Bone marrow (tissue), 2 donors: Measurements from ENCODE around the gene RGL2.

Experiments used
- DNase-seq, 2 donors: peaks; one replicate each; lab custom pipeline; 2025; lab: John Stamatoyannopoulos, UW

Gene RGL2

DNA sequence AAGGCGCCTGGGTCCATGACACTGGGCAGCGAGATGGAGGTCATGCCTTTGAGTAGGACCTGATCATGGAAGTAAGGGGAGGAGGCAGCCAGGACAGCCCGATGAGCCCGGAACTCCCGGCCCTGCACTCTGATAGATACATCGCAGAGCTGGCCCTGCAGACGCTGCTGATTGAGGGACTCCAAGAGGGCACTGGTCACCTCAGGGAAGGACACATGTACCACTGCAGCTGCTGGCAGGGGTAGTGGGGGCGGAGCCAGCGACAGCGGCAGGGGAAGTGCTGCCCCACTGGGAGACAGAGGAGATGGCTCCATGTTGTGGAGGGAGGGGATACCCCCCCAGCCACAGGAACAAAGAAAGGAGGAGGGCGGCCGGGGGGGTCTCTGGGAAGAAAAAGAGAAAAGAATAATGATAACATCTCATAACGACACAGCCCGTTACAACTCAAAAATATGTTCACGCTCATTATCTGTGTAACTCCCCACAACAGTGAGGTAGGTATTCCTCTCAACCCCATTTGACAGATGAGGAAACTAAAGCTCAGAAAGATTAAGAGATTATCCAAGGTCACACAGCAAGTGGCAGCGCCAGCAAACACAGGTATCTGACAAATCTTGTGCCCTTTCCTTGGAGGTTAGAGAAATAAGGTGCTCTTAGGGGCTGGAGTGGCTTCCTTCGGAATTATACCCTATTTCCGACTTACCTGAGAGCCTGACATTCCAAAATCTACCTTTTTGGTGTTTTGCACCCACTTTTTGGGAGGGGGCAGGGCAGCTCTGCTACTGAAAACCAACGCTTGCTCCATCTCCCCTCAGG is 18.1 kb upstream of the RGL2 start:
- DNase-seq = no peak

GRCh38 chr6:33315793-33316602 is 17.3 kb upstream of the RGL2 start:
- no peak for DNase-seq

DNA sequence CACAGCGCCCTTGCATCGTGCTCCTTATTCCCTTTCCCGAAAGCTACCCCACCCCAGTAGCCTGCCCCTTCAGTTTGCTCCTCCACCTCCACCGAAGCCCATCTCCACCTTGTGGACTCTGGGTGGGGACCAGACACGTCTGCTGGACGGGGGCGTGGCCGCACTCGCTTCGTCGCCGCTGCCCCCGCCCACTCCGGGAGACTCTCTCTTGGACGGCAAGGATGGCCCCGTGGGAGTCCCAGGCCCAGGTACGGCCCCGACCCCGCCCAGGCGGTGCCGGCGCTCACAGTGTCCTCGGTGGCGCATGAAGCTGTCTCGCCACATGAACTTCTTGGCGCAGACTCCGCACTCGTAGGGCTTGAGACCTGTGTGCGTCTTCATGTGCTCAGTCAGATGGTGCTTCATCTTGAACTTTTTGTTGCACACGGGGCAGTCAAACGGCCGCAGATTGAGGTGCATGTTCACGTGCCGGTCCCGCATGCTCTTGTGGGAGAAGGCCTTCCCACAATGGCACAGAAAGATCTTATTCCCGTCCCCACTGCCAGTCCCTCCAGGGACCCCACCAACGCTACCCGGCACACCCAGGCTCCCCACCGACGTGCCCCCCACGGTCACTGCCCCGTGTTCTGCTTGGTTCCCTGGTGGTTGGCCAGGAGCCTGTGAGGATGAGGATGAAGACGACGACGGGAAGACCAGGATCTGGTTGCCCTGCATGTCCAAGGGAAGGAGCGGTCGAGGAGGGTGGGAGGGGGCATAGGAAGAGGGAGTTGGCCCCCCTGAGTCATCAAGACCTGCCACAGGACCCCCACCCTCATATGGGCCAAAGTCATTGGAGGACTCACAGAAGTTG is 16.4 kb upstream of the RGL2 start:
- peak in 1 of 2 donors; percentile 37 for DNase-seq

DNA sequence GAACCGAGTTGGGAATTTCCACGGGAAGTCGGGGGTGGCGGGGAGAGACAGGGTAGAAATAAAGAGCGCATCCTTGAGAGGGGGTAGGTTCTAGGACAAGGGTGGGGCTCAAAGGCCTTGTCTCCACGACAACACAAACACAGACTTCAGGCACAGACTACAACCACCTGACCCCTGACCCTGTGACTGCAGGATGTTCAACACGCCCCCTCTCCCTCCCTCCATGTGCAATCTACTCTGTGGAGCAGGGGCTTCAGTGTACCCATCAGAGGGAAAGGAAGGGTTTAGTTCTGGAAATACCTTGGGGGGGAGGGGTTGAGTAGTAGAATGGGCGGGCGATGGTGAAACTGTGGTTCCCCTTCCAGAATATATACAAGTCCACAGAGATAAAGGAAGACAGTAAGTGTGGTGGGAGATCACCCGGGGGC is 15.8 kb upstream of the RGL2 start:
- peak; percentile 46 to 69 for DNase-seq

- peak; percentile 86 to 88 for DNase-seq
These were observed 15.2 kb upstream of the RGL2 start, which contains the start of gene TAPBP for GRCh38 chr6:33313709-33314514. TAPBP (minus strand) TSS chr6:33314078; CDS start chr6:33314041, 37 bp downstream.

- peak; percentile 69 to 85 for DNase-seq
These were observed 14.5 kb upstream of the RGL2 start for GRCh38 chr6:33313105-33313708.

DNA sequence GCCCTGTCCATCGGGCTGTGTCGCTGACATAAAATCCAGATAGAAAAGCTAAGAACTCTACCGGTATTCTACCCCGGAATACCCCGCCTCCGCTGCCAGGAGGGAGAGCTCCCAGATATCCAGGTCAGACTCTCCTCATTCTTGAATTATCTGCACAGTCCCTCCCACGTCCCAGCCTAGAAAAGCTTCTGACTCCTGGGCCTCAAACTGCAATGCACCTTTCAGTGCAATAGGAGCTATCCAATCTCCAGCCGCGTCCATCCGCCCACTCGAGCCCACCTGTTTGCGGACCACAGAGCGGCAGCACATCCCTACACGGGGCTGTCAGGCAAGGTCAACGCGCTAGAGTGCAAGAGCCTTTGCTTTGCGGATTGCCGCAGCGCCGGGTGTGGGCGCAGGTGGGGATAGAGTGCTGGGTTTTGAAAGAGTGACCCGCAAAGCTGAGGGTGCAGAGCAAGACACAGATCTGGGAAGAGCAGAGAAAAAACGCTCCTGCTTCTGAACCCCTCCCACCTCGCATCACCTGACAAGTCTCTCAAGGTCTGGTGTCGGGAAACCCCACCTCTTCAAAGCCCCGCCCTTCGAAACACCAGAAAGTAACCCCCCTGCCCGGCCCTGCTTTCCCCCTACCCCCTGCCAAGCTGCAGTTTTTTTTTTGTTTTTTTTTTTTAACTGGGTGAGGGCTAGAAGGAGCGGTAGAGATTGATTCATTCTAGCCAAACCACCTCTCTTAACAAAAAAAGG is 13.8 kb upstream of the RGL2 start:
- DNase-seq = peak in 1 of 2 donors; percentile 4

DNA sequence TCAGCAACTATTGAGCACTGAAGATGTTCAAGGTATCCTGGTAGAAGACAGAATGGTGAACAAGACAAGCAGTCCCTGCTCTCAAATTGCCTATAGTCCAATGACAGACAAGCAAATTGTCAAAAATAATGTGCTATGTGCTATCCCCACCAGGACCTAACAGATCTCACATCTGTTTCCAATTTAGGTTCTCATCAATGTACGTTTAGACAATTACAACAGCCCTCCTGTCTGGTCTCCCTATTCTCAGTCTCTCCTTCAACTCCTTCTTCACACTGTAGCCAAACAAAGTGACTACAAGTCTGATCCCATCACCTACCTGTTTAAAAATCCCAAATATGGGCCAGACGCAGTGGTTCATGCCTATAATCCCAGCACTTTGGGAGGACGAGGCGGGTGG is 7.6 kb upstream of the RGL2 start:
- DNase-seq = no peak

- DNase-seq = no peak
These were observed 6.3 kb upstream of the RGL2 start for GRCh38 chr6:33305052-33305451.

DNA sequence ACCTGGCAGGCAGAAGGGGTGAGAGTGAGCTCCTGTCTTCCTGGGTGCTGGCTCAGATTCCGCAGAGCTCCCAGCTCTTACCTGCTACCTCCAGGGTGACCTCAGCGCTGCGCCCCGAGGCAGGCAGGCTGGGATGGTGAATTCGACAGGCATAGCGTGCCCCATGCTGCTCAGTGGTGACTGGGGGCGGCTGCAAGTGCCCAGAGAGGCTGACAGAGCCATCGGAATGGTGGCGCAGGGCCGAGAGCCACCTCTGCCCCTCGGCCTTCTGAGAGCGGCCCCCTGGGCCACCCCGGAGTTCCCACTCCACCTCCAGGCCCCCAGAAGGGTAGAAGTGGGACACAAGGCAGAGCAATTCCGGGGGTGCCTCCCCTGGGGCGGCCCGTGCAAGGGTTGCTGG is 5.5 kb upstream of the RGL2 start:
- no peak for DNase-seq

GRCh38 chr6:33301877-33302276 is 3.1 kb upstream of the RGL2 start:
- no peak for DNase-seq

GRCh38 chr6:33299237-33299944 is 649 bp upstream of the RGL2 start:
- DNase-seq = peak; percentile 81 to 86

DNA sequence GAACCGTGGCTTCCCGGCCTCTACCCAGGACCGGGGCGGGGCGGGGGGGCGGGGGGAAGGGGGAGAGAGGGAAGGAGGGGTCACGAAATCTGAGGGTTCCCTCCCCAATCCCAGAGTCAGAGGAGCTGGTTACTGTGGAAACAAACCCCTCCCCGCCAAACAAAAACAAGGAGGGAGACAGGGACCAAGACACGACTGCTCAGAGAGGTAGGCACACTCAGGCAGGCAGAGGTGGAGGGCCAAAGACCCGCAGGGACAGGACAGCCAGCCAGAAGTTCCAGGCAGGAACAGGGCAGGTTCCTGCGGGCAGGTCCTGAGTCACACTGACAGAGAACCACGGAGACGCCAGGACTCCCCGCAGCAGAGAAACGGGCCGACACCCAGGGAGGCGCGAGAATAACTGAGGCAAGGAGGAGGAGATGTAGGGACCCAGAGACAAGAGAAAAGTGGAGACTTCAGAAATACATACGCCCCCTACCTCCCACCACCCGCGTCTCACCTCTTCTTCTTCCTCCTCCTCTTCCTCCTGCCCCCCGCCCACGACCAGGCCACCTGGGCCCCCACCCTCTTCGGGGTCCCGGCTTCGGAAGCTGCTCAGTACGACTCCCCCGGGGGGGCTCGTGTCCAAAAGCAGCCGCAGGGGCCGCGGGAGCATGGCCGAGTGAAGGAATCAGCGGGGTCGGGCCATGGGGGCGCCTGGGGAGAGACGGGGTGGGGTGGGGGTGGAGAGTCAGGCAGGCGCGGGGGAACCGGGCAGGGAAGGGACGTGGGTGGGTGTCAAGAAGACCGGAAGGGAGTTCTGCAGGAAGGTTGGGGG is 578 bp downstream of the RGL2 start:
- peak; percentile 47 to 59 for DNase-seq

DNA sequence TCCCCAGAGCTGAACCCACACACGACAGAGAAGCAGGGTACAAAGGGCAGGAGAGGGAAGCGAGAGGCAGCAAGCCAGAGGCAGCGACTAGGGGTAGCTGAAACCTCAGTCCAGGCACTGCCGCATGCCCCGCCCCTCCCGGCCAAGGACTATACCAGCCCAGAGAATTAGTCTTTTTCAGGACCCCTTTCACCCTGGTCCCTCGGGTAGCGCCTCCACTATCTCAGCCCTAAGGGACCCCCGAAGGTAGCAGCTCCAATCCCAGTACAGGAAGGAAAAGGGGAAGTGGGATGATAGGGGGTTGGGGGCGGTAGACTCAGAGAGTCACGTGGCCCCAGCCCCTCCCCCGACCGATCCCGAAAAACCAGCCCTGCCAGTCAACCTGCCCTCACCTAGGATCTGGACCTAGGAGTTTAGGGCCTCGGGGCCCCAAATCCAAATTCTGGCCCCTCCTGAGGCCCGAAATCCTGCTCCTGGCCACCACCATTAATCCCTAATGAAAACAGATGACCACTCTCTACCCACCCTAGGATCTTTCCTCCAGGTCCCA is 1.3 kb downstream of the RGL2 start:
- peak; percentile 8 to 46 for DNase-seq

GRCh38 chr6:33296797-33297405 is 1.8 kb downstream of the RGL2 start:
- DNase-seq = no peak

DNA sequence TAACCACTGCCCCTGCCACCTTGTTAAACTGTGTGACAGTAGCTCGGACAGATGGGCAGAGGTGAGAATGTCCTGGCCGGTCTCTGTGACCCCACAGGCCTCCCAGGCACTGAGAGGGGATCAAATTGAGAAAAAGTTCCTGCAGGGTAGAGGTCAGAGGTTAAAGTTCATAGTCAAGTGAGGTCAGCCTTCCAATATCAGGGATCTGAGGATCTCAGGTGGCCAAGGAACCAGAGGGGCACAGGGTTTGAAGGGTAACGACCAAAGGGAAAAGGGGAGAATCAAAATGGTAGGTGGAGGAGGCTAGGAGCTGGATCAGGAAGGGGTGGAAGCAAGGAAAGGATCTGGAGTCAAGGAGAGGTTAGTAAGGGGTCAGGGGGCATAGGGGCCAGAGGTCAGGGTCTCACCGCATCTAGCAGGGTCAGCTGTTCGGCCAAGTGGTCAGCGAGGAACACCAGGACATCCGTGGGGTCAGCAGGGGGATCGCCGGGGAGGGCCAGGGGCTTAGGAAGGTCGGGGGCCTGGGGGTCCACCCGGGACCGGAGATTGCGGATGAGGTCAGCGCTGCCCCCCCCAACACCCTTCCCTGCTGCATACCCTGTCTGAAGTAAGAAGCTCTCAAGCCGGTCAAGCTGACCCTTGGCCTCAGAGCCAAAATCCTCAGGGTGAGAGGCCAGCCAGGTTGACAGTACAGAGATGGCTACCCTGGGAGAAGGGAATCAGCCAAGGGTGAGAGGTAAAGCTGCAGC is 2.9 kb downstream of the RGL2 start:
- no peak for DNase-seq
